Astrocyte (in vitro differentiated cells and primary cell): ENCODE data around the gene TTC13. TPM values are rescaled to one million over a fixed set of nuclear protein-coding genes. Genes with fewer than 3 reads are reported as not detected.
A peak's percentile ranks its signal among the peaks of the same experiment; 100 is the strongest.

Experiments
- DNase-seq: peaks from one replicate; pipeline ENCODE4 v3.0.0-alpha.2; 2010; ENCODE audit warnings: low read depth
- FAIRE-seq: peaks from 2 replicates; lab custom pipeline; 2011; peaks lifted over from hg19 to GRCh38; lab: Jason Lieb, UNC
- H2AFZ ChIP-seq: 2 replicates; pipeline ENCODE4 v1.6.0; 2012; ENCODE audit warnings: low read depth, low read length, inconsistent platforms
- H3K27ac ChIP-seq: 2 replicates; pipeline ENCODE4 v1.5.1; 2011; ENCODE audit warnings: low read depth, low read length, inconsistent platforms
- H3K27me3 ChIP-seq: 2 replicates; pipeline ENCODE4 v1.6.0; 2011; ENCODE audit warnings: low read length, inconsistent platforms; ENCODE audit not compliant: insufficient read depth
- H3K36me3 ChIP-seq: 2 replicates; pipeline ENCODE4 v1.5.1; 2011; ENCODE audit warnings: low read length, inconsistent platforms; ENCODE audit not compliant: insufficient read depth
- H3K4me1 ChIP-seq: 2 replicates; pipeline ENCODE4 v1.5.1; 2011; ENCODE audit warnings: low read length, inconsistent platforms; ENCODE audit not compliant: insufficient read depth
- H3K4me2 ChIP-seq: 2 replicates; pipeline ENCODE4 v1.6.0; 2012; ENCODE audit warnings: low read length, inconsistent platforms
- H3K4me3 ChIP-seq: 2 replicates; pipeline ENCODE4 v1.5.1; 2011; ENCODE audit warnings: low read depth, mild to moderate bottlenecking, low read length, inconsistent platforms; ENCODE audit not compliant: insufficient read depth
- H3K79me2 ChIP-seq: 2 replicates; pipeline ENCODE4 v1.6.0; 2012; ENCODE audit warnings: mild to moderate bottlenecking, low read length, inconsistent platforms; ENCODE audit not compliant: insufficient read depth
- H3K9ac ChIP-seq: 2 replicates; pipeline ENCODE4 v1.6.0; 2012; ENCODE audit warnings: mild to moderate bottlenecking, low read length, inconsistent platforms
- H3K9me3 ChIP-seq: 2 replicates; pipeline ENCODE4 v1.5.1; 2012; ENCODE audit warnings: low read depth, mild to moderate bottlenecking, low read length, inconsistent platforms; ENCODE audit not compliant: insufficient read depth
- H4K20me1 ChIP-seq: 2 replicates; pipeline ENCODE4 v1.6.0; 2012; ENCODE audit warnings: low read length, inconsistent platforms; ENCODE audit not compliant: insufficient read depth
- H3K27ac Mint-ChIP-seq: one replicate; pipeline ENCODE4 v1.8.0; 2021; ENCODE audit warnings: mild to moderate bottlenecking, mixed read lengths; ENCODE audit not compliant: unreplicated experiment
- H3K27me3 Mint-ChIP-seq: one replicate; pipeline ENCODE4 v1.8.0; 2021; ENCODE audit warnings: low read depth, mixed read lengths; ENCODE audit not compliant: unreplicated experiment
- H3K36me3 Mint-ChIP-seq: one replicate; pipeline ENCODE4 v1.8.0; 2021; ENCODE audit warnings: low read depth, mixed read lengths; ENCODE audit not compliant: unreplicated experiment
- H3K4me1 Mint-ChIP-seq: one replicate; pipeline ENCODE4 v1.8.0; 2021; ENCODE audit warnings: low read depth, mixed read lengths; ENCODE audit not compliant: unreplicated experiment
- H3K4me3 Mint-ChIP-seq: one replicate; pipeline ENCODE4 v1.8.0; 2021; ENCODE audit warnings: mild to moderate bottlenecking, moderate library complexity, mixed read lengths; ENCODE audit not compliant: unreplicated experiment
- H3K9me3 Mint-ChIP-seq: one replicate; pipeline ENCODE4 v1.8.0; 2021; ENCODE audit warnings: mild to moderate bottlenecking, mixed read lengths; ENCODE audit not compliant: unreplicated experiment
- CTCF ChIP-seq: IDR thresholded peaks from 2 replicates; pipeline ENCODE4 v1.5.1; 2011; ENCODE audit warnings: low read depth, mild to moderate bottlenecking, inconsistent platforms, low read length, moderate library complexity; ENCODE audit not compliant: insufficient read depth
- EZH2 ChIP-seq: IDR thresholded peaks from 2 replicates; pipeline ENCODE4 v1.6.1; 2012; ENCODE audit warnings: mild to moderate bottlenecking, low read length, inconsistent platforms; ENCODE audit not compliant: insufficient read depth
- total RNA-seq: library from RNA; stranded (reverse); gene quantifications from 2 replicates; pipeline ENCODE4 v1.2.1, GENCODE V29; 2021

The TTC13 gene
- total RNA-seq, 1 donor from 2014 or later: 13.0 TPM

- FAIRE-seq (no peak), DNase-seq (no peak)
- Mint-ChIP-seq H3K27me3 (no peaks in the 10 kb centered on the region), H3K36me3 (no peaks in the 10 kb centered on the region), H3K9me3 (no peaks in the 10 kb centered on the region), H3K27ac (no peak overlapping the region), H3K4me1 (peaks cover 12% of the 10 kb centered on the region), H3K4me3 (peak overlapping the region; percentile 89)
- Histone ChIP-seq H3K9me3 (no peaks in the 10 kb centered on the region), H3K27ac (no peak overlapping the region), H2AFZ (peak overlapping the region; percentile 88), H3K27me3 (no peaks in the 10 kb centered on the region), H4K20me1 (peaks cover 3% of the 10 kb centered on the region), H3K4me3 (peak overlapping the region; percentile 95), H3K79me2 (peaks cover 27% of the 10 kb centered on the region), H3K4me1 (peaks cover 5% of the 10 kb centered on the region), H3K36me3 (peaks cover 5% of the 10 kb centered on the region), H3K9ac (peak overlapping the region; percentile 60), H3K4me2 (peak overlapping the region; percentile 95)
- TF ChIP-seq CTCF (no peak), EZH2 (no peak)
Observed at GRCh38 chr1:230977761-230978490, 735 bp downstream of the TTC13 start.

- H3K36me3 ChIP-seq: peaks cover 5% of the 10 kb centered on the region
- peaks cover 27% of the 10 kb centered on the region for H3K79me2 ChIP-seq
- Mint-ChIP-seq H3K27ac (no peak overlapping the region), H3K27me3 (no peaks in the 10 kb centered on the region), H3K4me3 (peak overlapping the region; percentile 89), H3K9me3 (no peaks in the 10 kb centered on the region), H3K4me1 (peaks cover 14% of the 10 kb centered on the region), H3K36me3 (no peaks in the 10 kb centered on the region)
- H3K27ac ChIP-seq: no peak overlapping the region
- peak overlapping the region; percentile 95 for H3K4me2 ChIP-seq
- TF ChIP-seq CTCF (no peak), EZH2 (no peak)
- H4K20me1 ChIP-seq: peaks cover 3% of the 10 kb centered on the region
- H2AFZ ChIP-seq: no peak overlapping the region
- H3K4me3 ChIP-seq: no peak overlapping the region
- H3K9ac ChIP-seq: peak overlapping the region; percentile 60
- no peaks in the 10 kb centered on the region for H3K9me3 ChIP-seq
- DNase-seq (no peak), FAIRE-seq (no peak)
- peaks cover 5% of the 10 kb centered on the region for H3K4me1 ChIP-seq
- H3K27me3 ChIP-seq: no peaks in the 10 kb centered on the region
Observed at GRCh38 chr1:230976825-230977747, 1.6 kb downstream of the TTC13 start.
